ENCODE data around the gene TREX2.

The TREX2 gene, protein sequence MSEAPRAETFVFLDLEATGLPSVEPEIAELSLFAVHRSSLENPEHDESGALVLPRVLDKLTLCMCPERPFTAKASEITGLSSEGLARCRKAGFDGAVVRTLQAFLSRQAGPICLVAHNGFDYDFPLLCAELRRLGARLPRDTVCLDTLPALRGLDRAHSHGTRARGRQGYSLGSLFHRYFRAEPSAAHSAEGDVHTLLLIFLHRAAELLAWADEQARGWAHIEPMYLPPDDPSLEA

DNA sequence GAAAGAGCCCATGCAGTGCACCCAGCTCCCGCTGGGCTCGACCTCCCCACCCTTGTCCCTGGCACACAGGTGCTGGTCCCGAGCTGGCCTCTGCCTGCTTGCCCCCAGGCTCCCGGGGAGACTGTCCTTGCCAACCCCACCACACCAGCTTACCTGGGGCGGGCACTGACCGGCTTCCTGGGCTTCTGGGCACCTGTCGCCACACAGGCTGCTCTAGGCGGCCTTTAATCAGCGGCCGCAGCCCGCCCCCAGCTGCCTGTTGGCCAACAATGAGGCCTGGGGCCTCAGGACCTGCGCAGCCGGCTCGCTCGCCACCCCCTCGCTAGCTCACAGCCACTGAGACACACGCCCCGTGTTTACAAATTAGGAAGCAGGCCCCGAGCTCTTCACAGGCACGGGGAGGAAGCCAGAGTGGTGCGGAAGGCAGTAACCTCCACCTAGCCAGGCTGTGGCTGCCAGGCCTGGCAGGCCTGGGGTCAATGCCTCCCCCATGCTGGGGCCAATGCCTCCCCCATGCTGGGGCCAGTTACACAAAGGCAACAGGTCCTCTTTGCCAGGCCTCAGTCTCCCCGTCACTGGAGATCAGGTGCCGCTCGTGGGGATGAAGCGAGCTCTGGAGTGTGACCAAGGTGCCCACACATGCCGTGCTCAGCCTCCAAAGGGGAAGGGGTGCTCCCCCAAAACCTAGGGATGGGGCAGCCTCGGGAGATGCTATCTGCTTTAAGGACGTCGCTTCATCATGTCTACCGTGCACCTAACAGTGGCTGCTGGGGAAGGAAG lies at the start of gene TREX2:
Gene TREX2 (minus strand): TSS at position 201 of the 780 bp plus-strand sequence. CDS start 626 bp downstream, outside the sequence.
- no peak for DNase-seq (ENCODE audit: low read depth)

DNA sequence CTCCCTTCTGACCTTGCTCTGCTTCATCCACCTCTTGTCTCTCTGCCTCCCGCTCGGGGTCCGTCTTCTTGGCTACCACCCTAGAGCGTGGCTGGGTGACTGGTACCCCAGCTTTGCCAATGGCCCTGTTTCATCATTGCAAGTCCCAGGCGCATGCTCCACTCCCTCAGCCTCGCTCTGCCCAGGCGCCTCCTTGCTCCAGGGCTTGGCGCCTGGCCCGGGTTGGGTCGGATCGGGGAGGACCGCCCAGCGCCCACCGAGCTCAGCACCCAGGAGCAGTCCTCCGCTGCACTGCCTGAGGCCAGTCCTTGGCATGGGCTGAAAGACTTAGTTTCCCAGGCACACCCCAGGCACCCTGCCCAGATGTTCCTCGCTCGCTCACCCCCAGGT lies 49.5 kb upstream of the TREX2 start:
- no peak for DNase-seq (ENCODE audit: low read depth)

DNA sequence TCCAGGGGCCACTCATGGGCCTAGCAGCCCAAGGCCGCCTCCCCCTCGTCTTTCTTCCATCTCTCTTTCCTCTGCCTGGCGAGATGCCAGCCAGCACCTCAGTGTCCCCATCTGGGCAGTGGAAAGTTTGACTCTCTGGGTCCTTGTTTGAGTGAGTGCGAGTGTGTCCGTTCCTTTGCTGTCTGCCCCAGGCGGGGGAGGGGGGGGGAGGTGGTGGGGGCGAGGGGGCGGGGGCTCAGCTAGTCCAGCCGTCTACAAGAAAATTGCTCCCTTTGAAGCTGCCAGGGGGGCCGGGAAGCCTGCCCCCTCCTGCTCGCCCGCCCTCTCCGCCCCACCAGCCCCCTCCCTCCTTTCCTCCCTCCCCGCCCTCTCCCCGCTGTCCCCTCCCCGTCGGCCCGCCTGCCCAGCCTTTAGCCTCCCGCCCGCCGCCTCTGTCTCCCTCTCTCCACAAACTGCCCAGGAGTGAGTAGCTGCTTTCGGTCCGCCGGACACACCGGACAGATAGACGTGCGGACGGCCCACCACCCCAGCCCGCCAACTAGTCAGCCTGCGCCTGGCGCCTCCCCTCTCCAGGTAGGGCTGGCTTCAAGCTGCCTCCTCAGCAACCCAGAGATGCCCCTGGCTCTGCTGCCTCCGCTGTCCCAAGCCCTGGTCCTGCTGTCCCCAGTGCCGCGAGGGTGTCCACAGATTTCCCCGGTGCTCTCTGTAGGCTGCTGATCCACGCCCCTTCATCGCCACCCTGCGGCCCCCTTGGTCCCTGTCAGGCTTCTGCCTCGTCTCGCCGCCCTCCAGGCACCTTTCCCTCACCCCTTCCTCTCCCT lies 48.9 kb upstream of the TREX2 start, which contains the start of gene BGN:
Gene BGN (plus strand): TSS at position 440 of the 821 bp plus-strand sequence. CDS start 9,652 bp downstream, outside the sequence.
- no peak for DNase-seq (ENCODE audit: low read depth)

DNA sequence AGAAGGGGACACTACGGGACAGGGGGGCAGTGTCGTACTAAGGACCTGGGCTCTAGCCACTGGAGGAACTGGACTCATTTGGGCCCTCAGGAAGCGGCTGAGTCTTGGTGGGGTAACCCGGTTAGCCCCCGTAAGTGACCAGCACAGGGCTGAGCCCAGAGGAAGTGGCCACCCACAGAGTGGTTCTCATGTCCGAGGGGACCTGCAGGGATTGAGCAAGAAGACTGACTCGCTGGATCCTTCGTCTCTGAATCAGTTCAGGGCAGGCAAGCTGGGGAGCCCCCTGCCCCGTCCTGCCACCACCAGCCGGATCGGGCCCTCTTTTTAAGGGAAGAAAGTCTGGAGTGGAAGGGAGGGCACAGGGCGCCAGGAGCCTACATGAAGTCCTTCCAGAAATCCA lies 48.2 kb upstream of the TREX2 start:
- no peak for DNase-seq (ENCODE audit: low read depth)

DNA sequence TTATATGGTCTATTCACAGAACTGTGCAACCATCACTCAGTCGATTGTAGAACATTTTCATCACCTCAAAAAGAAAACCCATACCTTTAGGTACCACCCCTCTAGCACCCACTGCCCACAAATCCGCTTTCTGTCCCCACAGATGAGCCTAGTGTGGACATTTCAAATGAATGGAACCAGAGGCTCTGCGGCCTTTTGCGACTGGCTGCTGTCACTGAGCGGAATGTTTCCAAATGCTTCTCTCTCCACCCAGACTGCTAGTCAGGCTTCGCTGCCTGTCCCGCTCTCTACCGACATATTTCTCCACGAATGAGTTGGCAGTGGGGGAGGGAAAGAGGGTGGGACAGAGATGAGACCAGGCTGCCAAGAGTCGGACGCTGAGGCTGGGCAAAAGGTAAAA lies 47.2 kb upstream of the TREX2 start:
- no peak for DNase-seq (ENCODE audit: low read depth)

DNA sequence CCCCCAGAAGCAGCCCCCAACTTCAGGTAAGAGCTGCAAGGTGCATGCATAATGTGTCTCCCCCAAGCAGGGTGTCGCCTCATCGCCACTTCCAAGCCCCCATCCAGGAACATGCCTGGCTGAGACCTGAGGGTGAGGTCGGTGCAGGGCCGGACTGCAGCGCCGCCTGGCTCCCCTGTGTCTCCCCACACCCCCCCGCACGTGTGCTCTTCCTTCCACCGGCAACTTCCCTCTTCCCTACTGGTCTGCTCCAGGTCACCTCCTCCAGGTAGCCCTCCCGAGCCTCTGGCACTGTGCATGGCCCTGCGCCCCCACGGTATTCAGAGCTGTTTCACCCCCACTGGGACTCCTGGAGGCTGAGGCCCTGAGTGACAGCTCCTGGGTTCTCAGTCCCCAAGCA lies 46.7 kb upstream of the TREX2 start:
- no peak for DNase-seq (ENCODE audit: low read depth)

DNA sequence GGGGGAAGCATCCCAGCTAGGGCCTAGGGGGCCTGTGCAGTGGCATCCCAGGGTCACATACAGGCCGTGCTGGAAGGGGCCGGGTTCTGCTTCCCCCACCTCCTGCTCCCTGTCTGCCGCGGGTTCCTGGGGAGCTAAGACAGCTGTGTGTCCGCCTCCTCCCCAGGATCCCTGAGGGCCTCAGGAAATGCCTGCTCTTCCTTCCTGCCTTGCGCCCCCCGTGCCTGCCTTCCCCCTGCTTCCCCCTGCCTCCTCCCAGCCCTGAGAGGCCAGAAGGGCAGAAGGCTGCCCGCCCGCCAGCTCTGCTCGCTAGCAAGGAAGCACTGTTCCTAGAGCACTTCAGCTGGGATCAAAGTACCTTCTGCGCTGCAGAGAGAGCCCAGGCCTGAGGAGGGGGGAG lies 46.1 kb upstream of the TREX2 start:
- DNase-seq (ENCODE audit: low read depth), result no peak

DNA sequence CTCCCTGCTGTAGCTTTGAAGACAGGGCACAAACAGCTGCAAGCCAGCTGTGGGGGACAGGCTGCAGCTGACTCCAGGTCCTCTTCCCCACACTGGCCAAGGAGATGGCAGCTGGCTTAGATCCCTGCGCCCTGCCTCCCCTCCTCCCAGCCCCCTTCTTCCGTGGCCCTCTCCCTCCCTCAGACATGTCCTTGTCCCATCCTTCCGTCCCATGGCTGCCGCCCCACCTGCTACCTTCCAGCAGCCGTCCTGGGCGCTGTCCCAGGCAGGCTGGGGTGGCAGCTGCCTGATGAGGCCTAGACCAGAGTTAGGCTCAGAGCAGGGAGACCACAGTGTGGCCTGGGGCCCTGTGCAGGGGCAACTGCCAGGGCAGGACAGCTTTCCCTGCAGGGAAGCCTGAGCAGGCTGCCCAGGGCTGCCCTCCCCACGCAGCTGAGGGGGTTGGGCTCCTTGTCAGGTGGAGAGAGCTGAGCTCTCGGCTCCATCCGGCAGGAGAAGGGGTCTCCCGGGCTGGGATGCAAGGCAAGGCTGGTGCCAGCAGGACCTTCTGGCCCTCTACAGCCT lies 45.6 kb upstream of the TREX2 start:
- no peak for DNase-seq (ENCODE audit: low read depth)

DNA sequence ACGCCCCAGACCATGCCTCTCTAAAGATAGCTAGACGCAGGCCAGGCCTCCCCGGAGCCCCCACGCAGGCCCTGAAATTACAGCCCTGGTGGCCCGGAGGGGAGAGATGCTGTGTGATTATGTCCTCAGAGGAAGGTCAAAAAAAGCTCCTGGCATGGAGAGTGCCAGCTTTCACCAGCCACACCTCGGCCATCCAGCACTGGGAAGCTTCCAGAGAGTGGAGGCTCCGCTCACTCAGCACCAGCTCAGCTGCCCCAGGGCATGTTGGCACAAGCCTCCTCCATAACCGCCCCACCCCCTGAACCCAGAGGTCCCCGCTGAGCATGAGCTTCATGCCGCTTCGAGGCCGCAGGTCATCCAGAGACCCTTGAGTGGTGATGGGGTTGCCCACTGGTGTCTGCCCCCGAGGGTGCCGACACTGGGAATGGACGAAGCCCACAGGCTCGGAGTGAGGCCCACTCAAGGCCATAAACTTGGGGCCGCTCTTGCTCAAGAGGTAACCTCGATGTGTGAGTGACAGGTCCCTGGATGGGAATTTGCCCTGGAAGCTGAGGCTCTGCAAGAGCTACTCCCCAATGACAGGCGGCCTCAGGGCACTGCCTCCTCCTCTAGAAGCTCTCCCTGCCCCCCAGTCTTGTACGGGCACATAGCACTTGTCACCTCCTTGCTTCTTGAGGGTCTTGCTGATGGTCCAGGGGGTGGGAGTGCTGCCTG lies 44.5 kb upstream of the TREX2 start:
- no peak for DNase-seq (ENCODE audit: low read depth)

DNA sequence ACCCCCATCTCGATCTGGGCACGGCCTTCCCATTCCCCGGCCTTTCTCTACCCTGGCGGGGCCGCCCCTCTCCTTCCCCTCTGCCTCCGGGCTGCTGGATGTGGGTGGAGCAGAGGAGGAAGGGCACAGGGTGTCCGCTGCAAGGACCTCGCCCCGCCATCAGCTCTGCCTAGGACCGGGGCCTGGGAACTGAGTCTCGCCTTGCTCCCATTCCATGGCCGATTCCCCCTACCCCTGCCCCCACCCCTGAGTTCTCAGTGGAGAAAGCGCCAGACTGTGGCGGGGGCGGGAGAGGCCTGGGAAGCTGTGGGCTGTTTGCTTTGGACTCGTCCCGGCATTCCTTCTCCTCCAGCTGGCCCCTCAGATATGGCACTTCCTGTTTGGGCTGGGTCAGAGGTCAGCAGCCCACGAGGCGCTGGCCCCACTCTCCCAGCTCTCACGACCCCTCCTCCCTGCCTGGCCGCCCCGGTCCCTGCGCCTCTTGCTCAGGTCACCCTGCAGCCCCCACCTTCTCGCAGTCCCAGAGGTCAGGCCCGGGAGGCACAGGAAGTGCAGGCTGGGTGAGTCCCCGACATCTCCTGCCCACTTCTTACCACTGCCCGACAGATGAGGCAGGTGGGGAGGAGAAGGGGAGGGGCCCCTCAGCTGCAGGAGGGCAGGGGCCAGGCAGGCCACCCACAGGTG lies 42.5 kb upstream of the TREX2 start:
- DNase-seq (ENCODE audit: low read depth), result no peak

DNA sequence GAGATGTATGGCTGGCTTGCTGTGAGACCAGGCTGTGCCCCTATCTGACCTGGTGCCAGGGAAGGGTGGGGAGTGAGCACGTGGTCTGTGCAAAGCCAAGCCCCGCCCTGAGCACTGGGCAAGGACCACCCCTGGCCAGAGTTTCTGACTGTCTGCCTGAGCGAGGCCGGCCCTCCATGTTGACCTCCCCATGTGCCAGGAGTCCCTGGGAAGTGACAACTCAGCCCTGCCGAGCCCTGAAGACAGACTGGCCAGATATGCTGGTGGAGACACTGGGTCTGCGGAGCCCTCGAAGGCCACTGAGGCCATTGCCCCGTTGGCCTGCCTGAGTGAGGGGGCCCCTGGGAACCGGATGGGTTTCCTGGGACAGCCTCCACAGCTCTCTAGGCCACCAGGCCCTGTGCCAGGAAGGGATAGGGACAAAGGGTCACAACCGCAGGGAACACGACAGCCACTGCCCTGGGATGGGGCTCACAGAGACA lies 41.8 kb upstream of the TREX2 start:
- DNase-seq (ENCODE audit: low read depth), result no peak

DNA sequence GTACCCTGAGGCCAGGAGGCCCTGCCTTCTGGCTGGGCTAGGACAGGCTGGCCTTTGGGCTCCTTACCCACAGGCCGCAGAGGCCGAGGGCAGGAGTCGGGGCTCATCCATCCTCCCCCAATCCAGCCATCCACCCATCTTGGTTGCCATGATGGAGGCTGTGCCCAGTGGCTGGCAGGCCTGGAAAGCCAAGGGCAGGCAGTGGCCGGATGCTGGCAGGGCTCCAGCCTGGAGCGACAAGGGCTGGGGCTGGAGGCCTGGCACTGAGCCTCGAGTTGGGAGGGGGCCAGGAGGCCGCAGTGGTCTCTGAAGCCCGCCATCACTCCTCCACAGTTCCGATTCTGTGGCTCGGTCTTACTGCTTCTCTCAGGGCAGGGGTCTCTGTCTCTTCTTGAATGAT lies 40.3 kb upstream of the TREX2 start:
- DNase-seq (ENCODE audit: low read depth), result no peak

DNA sequence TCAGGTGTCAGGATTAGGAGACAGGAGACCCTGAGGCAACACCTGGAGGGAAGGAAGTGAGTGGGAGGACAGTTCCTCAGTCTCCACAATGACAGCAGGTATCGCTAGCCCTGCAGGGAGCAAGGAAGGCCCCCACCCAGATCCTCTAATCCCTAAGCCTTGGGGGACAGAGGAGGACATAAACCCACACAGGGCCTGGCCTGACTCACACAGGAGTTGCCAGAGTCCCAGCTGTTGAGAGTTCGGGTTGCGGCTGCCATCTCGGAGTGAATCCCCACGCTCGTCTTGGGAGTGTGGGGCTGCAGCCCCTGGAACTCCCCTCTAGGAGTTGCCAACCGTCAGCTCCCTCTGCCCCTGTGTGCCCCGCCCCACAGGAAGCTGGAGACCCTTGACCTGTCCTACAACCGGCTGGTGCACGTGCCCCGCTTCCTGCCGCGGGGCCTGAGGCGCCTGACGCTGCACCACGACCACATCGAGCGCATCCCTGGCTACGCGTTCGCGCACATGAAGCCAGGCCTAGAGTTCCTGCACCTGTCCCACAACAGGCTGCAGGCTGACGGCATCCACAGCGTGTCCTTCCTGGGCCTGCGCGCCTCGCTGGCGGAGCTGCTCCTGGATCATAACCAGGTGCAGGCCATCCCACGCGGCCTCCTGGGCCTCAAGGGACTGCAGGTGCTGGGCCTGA lies 39.7 kb upstream of the TREX2 start:
- DNase-seq (ENCODE audit: low read depth), result no peak

DNA sequence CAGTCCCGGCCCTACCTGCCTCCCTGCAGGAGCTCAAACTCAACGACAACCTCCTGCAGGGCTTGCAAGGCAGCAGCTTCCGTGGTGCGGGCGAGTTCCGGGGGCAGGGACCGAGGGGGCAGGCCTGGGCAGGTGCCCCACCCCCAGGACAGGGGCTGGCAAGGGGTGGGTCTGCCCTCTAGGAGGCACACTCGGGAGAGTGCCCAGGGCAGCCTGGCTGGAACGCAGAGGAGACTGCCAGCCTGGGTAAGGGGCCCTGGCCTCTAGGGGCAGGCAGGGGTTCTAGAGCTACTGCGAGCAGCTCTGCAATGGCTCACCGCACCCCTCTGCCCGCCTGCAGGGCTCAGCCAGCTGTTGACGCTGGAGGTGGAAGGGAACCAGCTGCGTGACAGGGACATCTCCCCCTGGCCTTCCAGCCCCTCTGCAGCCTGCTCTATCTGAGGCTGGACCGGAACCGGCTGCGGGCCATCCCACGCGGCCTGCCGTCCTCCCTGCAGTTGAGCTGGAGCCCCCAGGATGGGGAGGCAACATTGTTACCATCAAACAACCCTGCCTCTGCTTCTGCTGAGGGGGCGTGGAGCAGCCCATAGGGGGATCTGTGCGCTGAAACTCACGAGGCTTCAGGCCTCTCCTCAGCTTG lies 36.6 kb upstream of the TREX2 start:
- no peak for DNase-seq (ENCODE audit: low read depth)

DNA sequence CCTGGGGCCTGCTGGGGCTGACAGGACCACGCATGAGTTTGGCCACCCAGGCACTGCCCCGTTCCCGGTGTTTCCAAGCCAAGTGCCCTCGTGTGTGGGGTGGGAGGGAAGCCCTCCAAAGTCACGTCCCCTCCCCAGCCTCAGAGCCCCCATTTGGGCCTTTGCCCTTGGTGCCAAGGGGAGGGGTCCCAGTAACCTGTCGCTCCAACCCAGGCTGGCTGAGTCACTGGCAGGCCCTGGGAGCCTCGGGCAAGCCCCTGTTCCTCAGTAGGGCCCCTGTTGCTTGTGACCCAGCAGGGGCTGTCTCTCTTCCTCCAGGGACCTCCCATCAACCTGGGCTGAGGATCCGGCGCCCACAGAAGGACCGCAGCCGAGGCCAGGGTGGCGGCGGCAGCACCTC lies 35.2 kb upstream of the TREX2 start:
- DNase-seq (ENCODE audit: low read depth), result no peak

DNA sequence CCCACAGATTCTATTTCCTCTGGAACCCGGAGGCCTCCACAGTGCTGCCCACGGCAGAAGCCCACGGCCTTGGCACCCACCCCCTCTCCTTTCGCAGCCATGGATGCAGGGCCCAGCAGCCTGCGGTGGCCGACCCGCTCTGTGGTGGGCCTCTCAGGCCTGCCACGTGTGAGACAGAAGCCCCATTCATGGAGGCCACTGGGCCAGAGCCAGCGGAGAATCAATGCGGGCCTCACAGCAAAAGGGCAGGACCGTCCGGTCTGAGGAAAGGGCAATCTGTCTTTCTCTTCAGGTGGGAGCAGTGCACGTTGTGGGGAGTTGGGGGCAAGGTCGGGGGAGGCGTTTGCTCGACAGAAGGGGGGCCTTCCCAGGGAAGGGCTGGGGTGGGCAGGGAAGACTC lies 32.9 kb upstream of the TREX2 start:
- no peak for DNase-seq (ENCODE audit: low read depth)

DNA sequence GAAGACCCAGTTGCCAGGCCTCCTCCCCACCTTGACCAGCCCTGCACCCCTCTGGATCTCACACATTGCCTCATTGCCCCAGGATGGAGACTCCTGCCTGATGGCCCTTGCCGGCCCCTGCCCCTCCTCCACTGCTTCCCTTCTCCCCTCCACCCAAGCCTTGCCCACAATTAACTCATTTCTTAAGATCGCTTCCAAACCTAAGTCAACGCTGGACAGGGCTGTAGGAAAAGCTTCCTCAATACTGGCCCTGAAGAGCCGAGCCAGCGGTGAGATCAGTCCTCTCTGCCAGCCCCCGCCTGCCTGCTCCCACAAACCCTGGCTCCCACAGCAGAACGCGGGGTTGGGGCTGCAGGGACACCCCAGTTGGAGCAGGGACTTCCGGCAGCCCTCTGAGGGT lies 32.0 kb upstream of the TREX2 start:
- no peak for DNase-seq (ENCODE audit: low read depth)

DNA sequence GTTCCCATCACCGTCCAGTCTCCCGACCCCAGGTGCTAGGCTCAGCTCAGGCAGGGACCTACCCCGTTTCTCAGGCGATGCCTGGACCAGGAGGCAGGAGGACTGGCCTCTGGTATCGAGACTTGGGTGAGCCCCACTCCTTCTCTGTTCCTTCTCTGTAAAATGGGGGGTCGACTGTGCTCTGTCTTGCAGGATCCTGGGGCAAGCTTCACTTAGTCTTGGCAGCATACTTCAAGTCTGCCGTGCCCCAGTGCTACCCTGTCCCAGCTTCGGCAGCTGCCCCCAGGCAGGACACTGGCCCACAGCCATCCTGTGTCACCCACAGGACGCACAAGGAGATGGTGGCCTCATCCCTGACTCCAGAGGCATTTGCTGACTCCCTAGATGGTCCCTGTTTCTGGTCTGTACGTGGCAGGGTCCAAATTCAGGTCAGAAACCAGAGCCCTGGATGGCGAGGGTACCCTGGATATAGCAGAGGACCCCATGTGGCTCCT lies 31.6 kb upstream of the TREX2 start:
- DNase-seq (ENCODE audit: low read depth), result no peak

DNA sequence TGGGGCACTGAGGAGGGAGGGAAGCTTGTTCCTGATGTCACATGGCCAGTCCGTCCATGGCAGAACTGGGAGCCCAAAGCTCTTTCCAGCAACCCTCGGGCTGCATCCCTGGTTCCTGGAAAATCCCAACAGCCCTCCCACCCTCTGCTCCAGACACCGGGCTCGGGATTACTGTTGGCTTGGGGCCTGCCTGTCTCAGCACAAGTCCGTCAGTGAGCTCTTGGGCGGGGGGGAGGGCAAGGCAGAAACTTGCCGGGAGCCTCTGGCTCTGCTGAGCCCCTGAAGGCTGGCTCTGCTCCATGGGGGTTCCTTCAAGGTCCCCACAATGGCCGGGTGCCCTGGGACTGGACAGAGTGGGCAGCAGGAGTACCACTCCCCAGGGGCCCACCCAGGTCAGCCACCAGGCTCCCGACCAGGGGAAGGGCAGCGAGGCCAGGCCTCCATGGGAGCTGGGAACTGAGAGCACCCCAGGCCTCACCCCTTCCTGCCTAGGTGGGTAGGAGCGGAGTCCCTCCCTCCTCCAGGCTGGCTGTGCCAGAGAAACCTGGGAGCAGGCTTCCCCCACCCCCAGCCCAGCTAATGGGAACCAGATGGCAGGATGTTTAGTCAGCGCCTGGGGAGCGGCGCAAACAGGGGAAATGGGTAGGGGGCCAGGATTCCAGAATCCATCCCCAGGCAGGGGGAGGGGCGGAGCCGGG lies 31.0 kb upstream of the TREX2 start:
- DNase-seq (ENCODE audit: low read depth), result no peak
